ENCODE measurements around the gene PARVB.

PARVB gene, protein sequence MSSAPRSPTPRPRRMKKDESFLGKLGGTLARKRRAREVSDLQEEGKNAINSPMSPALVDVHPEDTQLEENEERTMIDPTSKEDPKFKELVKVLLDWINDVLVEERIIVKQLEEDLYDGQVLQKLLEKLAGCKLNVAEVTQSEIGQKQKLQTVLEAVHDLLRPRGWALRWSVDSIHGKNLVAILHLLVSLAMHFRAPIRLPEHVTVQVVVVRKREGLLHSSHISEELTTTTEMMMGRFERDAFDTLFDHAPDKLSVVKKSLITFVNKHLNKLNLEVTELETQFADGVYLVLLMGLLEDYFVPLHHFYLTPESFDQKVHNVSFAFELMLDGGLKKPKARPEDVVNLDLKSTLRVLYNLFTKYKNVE

DNA sequence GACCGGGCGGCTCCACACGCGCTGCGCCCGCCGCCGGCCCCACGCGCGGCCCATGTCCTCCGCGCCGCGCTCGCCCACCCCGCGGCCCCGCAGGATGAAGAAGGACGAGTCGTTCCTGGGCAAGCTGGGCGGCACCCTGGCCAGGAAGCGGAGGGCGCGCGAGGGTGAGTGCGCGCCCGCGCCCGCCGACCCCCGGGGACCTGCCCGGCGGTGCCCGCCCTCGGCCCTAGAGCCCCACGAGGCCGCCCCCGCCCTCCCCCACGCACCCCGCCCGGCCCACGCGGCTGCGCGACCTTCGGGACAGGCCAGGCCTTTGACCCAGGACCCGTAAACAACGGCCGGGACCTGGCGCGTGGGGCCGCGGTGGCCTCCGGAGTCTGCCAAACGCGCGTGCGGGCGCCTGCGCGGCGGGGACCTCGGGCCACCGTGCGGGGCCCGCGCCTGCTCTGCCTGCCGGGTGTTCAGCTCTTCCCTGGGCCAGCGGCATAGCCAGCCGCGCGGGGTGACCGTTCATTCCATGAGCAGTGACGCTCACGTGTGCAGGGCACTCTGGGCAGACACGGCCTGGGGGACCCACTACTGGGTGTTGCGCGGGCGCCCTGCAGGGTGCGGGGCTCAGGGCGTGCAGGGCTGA lies at the start of gene PARVB:
Gene PARVB (plus strand): TSS at position 15 of the 634 bp plus-strand sequence. CDS start 38 bp downstream, at position 53.
- DNase-seq: no peak

DNA sequence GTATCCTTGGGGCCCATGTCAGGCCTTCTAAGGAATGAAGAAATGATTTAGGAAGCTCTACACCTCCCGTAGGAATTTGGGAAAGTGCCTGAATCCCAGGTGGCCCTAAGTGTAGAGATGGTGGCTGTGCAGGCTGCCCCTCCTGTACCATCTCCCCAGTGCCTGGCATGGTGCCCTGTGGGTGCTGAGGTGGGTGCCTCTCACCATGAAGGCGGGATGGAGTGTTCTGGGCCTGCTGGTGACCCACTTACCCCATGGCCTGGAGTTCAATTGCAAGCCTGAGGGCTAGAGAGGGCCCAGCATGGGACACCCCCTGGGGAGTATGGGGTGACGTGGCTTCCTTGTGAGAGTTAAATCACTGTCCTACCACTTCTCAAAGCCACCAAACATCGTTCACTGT lies 49.1 kb upstream of the PARVB start:
- DNase-seq: no peak

DNA sequence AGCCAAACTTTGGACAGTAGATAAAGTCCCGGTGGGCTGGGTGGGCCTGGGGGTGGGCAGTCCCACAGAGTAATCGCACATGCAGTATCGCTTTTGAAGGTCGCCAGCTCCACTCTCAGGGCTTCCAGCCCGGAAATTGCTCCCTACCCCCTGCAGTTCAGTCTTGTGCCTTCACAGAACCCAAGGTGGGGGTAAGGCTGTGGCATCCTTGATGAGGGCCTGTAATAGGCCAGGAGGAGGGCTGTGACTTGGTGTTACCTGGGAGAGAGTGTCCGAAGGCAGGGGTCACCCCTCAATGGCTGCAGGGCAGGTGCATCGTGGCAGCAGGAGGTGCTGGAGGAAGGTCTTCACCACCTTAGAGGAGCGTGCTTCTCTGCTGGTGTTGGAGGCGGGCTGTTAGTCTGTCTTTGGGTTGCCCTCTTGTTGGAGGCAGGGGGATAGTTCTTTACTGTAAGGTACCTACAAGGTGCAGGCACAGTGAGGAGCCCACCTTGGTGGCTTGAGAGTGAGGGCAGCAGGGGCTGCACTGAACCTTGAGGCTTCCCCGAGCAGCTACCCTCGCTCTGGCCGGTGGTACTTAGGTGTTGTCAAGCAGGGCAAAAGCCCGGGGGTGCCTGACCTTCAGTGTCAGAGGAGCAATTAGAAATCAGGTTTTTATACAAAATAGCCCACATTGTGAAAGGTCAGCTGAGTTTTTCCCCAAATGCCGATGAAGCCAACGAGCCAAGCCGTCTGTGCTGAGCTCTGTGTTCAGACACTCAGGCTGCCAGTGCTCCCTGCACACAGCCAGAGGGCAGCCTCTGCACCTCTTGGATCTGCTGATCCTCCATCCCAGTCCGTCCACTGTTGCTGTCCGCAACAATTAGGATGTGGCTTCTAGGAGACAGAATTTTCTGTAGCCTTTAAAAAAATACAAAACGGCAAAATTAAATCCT lies 47.0 kb upstream of the PARVB start:
- no peak for DNase-seq

DNA sequence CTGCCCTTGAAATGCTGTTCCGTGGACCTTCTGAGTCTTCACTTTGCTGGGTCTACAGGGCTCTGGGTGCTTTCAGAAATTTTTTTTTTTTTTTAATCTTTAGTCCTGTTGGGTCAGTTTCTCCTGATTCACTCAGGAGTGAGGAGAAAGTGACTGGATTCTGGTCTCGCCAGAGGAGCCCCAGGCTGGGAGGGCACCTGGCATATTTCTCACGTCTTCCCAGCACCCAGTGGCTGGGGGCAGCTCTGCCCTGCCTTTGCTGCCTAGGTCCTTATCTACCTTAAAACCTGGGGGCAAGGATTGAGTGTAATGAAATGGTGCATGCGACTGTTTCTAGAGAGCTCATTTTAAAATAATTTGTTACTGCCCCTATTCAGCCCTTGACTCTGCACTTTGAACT lies 45.5 kb upstream of the PARVB start:
- no peak for DNase-seq

DNA sequence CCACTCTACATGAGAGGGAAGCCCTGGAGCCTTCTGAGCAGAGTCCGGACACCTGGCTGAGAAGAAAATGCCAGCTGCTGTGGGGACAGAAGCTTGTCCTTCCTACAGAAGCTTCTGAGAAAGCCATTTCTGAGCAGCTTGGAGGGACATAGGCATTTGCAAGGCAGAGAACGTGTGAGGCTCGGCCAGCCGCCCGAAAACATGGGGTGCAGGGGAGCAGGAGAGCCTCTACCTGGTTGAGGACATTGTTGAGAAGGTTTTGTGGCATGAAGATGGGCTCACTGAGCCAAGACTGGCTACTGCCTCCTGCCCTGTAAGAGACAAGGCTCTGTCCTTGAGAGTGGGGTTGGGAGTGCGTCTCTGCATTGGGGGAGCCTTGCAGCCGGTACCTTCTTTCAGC lies 43.5 kb upstream of the PARVB start:
- no peak for DNase-seq

DNA sequence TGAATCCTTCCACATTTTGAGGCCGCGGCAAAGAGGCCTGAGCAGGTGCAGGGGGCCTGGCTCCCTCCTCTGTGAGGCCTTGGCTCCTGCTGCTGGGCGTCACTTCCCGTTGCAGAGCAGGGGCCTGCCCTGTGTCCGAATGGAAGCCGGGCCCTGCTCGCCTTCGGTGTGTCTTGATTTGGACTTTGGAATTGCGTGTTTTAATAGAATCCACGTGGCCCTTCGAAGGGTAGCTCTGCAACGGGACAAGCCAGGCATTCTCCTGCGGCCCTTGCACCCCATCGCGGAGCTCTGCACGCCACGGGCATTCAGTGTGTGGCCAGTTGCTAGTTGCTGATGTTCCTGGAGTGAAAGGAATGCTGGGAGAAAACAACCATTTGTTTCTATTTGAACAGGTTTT lies 43.1 kb upstream of the PARVB start:
- no peak for DNase-seq

DNA sequence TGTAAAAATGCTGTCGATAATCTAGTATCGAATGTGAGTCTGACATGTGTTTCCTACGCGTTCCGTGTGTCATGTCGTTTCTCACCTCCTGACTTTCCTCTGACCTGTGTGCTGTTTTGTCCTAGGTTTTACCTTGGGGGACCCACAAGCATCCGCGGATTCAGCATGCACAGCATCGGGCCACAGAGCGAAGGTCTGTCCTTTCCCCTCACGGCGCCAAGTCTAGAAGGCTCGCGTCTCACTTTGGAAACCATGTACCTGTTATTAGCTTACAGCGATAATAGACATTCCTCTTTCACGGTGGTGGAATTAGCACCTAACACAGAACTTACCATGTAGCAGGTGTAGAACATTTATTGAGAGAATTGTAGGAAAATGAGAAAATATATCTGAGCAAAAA lies 40.3 kb upstream of the PARVB start:
- no peak for DNase-seq

DNA sequence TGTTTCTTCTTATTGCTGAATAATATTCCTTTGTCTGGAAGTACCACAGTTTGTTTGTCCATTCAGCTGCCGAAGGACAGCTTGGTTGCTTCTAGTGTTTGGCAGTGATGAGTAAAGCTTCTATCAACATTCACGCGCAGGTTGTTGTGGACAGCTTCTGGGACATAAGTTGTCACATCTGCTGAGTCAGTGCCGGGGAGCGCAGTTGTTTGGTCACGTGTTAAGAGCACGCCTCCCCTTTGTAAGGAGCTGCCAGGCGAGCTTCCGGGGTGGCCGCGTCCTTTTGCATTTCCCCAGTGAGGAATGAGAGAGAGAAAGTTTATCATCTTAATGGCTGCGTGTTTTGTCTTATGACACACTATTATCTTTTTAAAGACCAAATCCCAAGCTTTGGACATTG lies 38.6 kb upstream of the PARVB start:
- DNase-seq: no peak

DNA sequence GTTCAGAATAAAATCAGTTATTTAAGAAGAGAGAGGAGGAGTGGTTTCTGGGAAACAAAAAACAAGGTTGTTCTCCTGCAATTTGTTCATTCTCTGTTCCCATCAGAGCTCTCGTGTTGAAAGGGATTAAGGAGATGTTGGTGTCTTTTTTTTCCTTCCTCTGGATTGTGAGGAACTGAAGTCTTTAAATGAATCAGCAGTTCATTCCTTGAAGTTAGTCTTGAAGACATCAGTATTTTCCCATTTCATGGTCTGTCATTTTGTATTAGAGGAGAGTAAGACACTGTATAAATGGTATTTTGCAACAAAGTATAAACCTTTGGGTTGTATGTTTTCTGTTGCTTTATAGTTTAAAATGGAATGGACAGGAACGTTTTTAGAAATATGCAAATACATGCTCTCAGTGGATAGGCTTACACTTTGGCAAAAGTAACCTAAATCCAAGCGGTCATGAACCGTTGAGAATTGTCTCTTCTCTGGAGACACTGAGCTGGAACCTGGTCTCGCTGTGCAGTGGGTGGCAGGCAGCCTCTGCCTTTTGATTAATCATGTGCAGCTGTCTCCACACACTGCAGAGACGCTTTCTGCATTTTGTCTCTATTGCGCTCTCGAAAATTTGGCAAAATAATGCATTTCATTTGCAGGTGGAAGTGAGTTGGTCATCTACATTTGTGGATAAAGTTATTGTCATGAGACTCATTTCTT lies 35.8 kb upstream of the PARVB start:
- no peak for DNase-seq

DNA sequence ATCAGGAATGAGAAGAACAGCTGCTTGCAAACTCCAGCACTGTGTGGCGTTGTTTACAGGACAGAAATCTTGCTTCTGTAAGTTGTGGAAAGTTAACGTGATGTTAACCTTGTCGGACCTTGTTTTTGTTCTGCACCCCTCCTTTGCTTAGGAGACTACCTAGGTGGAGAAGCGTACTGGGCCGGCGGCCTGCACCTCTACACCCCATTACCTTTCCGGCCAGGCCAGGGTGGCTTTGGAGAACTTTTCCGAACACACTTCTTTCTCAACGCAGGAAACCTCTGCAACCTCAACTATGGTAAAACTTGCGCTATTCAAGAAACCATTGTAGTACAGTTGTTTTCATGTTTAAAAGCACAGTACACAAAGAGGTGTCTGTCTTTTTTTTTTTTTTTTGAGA lies 35.1 kb upstream of the PARVB start:
- no peak for DNase-seq

DNA sequence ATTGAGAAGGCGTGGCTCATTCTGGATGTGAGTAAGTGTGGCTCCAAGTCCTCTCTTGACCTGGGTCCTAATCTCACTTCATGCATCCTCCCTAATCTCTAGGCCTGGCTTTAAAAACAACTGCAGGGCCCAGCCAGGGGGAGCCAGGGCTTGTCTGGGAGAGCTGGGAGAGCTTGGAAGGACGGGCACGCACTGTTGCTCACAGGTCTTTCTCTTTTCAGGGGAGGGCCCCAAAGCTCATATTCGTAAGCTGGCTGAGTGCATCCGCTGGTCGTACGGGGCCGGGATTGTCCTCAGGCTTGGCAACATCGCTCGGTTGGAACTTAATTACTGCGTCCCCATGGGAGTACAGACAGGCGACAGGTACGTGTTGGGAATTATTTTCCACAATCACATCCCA lies 34.1 kb upstream of the PARVB start:
- DNase-seq: no peak

DNA sequence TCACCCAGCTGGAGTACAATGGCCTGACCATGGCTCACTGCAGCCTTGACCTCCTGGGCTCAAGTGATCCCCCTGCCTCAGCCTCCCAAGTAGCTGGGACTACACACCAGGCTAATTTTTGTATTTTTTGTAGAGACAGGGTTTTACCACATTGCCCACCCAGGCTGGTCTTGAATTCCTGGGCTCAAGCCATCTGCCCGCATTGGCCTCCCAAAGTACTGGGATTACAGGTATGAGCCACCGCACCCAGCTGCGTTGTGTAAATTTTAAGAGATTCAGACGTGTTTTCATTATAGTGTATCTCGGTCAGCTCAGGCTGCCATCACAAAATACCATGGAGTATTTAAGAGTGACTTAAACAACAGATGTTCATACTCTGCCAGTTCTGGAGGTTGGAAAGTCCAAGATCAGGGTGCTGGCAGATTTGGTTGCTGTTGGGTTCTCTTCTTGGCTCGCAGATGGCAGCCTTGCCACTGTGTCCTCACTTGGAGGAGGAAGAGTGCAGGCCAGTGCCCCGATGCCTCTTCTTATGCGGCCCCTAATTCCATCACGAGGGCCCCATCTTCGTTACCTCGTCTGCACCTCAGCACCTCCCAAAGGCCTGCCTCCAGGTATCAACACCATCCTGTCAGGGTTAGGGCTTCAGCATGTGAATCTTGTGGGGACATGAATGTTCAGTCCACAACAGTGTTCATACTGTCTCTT lies 32.6 kb upstream of the PARVB start:
- no peak for DNase-seq

DNA sequence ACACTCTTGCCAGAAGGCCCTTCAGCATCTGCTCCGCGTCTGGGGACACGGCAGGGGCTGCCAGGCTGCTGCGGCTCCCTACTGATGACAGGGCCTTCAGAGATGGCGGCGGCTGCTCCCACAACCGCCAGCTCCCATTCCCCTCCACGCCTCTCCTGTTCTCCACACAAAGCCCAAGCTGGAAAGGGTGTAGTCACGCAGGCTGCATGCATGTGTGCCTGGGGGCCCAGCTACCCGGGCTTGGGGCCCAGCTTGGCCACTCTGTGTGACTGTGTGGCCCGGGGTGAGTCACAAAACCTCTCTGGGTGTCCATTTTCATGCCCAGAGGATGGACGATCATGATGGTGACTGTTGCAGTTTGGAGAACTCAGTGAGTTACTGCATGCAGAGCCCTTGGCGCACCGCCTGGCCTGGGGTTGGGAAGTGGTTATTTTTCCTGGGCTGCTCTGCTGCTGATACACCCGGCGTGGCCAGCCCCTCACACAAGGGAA lies 31.7 kb upstream of the PARVB start:
- no peak for DNase-seq

DNA sequence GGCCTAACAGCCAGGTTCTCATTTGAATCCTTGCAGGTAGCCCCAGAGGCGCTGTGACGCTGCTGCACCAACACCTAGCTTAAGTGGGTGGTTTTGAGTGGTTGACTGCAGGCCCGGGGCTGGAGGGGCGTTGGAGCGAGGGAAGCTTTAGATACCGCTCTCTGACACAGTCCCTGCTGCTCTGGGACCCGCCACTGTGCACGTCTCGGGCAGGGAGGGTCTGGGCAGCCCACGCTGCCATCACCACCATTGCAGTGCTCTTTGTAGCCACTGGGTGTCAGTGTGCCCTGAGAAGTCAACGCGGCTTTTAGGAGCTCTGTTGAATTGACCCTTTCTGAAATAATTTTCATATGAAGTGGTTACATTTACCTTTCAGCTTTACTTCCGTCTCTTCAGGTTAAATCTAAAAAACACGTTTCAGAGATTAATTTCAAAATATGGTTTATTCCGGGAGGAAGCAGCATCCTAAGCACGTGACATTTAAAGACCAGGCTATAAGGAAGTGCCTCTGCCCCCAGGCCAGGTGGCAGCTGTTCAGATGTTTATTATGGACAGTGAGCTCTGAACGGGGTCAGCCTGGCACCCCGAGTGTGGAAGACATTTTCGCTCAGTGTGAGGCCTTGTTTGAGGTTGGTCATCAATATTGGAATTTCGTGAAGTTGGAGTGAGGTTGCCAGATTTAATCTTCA lies 30.9 kb upstream of the PARVB start:
- DNase-seq: peak; percentile 61

DNA sequence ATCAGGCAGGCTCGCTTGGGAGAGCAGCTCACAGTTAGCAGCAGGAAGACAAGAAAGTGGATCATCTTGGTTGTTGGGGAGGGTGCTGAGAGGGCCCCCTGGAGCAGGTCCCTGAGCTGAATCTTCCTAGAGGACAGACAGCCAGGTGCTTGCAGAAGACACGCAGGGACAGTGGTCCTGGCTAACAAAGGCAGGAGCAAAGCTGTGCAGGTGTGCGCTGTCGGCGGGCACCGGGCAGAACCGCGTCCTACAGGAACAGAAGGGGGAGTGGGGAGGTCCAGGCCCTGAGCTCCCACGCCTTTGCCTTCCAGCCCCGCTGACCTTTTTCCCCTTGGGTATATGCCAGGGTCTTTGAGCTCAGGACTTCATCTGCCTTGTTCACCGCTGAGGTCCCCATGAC lies 30.1 kb upstream of the PARVB start:
- DNase-seq: no peak

DNA sequence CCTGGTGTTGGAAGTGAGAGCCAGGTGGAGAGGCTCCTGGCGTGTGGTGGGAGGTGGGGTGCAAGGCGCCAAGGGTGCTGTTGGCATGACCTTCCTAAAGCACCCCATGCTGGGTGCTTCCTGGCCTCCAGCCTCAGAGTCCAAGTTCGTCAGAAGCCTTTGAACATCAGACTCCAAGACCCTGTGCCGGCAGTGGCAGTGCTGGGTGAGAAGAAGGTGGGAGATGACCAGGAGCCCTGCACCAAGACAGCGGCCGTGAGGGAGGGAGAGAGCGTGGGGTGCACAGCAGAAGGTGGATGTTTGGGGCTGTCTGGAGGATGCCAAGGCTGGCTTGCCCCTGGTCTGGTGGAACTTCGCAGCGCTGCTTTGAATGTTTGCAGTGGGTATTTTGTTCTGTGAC lies 29.7 kb upstream of the PARVB start:
- no peak for DNase-seq

DNA sequence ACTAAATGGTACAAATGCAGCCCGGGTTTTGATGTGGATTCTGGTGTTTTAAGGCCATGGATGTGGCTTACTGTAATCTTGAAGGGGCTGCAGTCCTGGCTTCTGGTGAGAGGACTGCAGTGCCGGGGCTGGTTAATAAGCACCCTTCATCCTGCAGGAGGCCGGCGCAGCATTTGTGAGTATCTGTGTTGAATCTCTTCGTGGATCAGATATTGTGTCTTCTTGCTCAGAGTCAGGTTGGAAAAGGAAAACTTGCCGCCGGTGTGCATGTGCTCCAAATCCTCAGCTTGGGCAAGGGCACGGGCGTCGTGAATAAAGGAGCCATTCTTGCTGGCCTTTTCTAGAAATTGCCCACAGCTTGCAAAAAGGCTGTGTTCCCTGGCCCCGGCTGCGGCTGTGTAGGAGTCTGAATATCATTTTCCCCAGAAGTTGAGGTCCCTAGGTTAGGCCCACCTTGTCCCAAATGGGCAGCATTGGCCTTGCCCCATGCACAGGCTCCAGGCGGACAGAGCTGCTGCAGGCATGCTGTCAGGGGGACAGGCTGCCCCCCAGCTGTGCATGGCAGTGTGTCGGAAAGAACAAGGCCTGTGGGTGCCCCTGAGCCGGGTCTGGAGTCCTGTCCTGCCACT lies 28.9 kb upstream of the PARVB start:
- no peak for DNase-seq

DNA sequence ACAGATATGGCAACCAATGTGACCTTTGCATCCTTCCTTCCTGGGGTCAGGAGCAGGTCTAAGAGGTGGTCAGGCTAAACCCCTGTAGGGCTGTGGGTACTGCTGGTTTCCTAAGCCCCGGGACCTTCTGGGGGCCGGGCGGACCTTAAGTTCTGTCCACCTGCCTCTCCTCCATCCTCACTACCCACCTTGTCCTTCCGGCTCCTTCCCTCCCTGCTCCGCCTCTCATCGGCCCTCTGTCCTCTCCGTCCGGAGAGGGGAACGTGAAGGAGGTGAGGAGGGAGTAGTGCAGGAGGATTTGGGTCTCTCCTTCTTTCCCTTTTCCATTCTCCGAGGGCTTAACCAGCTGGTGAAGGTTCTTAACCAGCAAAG lies 28.3 kb upstream of the PARVB start:
- DNase-seq: no peak

DNA sequence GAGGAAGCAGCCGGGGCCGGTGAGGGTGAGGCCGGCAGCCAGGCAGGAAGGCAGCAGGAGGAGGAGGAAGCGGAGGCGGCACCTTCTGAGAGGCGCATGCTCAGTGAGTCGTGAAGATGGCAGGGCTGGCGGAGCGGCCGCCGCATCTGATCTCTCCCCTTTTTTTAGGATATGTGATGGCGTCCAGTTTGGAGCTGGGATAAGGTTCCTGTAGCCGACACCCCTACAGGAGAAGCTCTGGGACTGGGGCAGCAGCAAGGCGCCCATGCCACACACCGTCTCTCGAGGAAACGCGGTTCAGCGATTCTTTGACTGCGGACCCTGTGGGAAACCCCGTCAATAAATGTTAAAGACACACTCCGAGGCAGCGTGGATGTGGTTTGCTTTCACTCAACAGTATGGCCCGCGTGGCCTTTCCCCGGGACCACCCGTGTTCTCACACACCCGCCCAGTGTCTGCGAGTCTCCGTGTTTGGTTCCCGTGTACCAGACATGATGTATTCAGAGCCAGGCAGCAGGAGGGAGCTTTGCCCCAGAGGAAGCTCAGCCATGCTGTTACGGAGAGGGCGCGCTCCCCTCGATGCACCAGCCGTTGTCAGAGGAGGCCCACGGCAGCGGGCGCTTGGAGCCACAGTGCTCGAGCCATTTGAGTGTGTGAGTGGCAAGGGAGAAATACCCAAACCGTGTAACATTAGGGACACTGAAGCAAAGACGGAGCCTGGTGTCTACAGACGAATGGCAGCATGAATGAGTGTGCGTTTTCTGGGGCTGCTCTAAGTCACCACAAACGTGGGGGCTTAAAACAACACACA lies 27.7 kb upstream of the PARVB start:
- peak; percentile 69 for DNase-seq

DNA sequence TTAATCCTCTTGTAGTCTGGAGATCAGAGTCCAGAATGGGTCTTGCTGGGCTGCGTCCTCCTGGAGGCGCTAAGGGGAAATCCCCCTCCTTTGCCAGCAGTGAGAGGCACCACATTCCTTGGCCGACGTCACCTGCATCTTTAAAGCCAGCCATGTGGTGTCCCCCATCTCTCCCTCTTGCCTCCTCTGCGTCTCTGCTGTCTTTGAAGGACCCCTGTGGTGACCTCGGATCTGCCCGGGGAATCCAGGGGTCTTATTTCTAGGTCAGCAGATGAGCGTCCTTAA lies 27.2 kb upstream of the PARVB start:
- DNase-seq: no peak
